OCI-M1 (cell line): ENCODE results near the gene ZBTB18.
A peak's percentile ranks its signal among the peaks of the same experiment; 100 is the strongest.
"Not testable (repeated sequence)": the region's sequence is repeated elsewhere in the genome, so short reads cannot be mapped to it uniquely, and the experiment has no call there.

Experiments used
- DNase-seq: peaks from one replicate; lab custom pipeline; 2025; lab: John Stamatoyannopoulos, UW

The ZBTB18 gene

GRCh38 chr1:244042293-244042692 is 8.8 kb upstream of the ZBTB18 start:
- DNase-seq: no peak

- DNase-seq: no peak
Observed at GRCh38 chr1:244044423-244044822, 6.7 kb upstream of the ZBTB18 start.

- not testable (repeated sequence) for DNase-seq
Observed at GRCh38 chr1:244046254-244046653, 4.8 kb upstream of the ZBTB18 start.

GRCh38 chr1:244046907-244047611 is 4.0 kb upstream of the ZBTB18 start:
- peak; percentile 62 for DNase-seq

GRCh38 chr1:244047621-244048255 is 3.3 kb upstream of the ZBTB18 start:
- DNase-seq: peak; percentile 73

GRCh38 chr1:244048256-244049161 is 2.6 kb upstream of the ZBTB18 start:
- DNase-seq: peak; percentile 99

GRCh38 chr1:244049162-244050013 is 1.7 kb upstream of the ZBTB18 start:
- peak; percentile 40 for DNase-seq

- peak; percentile 46 for DNase-seq
Observed at GRCh38 chr1:244050014-244050834, 859 bp upstream of the ZBTB18 start.

- DNase-seq: peak; percentile 61
Observed at GRCh38 chr1:244052016-244052727, 1.1 kb downstream of the ZBTB18 start.

GRCh38 chr1:244052728-244053312 is 1.7 kb downstream of the ZBTB18 start:
- no peak for DNase-seq

GRCh38 chr1:244053831-244054230 is 2.7 kb downstream of the ZBTB18 start:
- DNase-seq: no peak

- no peak for DNase-seq
Observed at GRCh38 chr1:244054247-244054923, 3.3 kb downstream of the ZBTB18 start.

- DNase-seq: no peak
Observed at GRCh38 chr1:244054924-244055263, 3.8 kb downstream of the ZBTB18 start.

GRCh38 chr1:244056577-244056976 is 5.5 kb downstream of the ZBTB18 start:
- no peak for DNase-seq

- DNase-seq: no peak
Observed at GRCh38 chr1:244057474-244058385, 6.6 kb downstream of the ZBTB18 start.

- DNase-seq: no peak
Observed at GRCh38 chr1:244060117-244060516, 9.0 kb downstream of the ZBTB18 start.

- DNase-seq: no peak
Observed at GRCh38 chr1:244060686-244061085, 9.6 kb downstream of the ZBTB18 start.

GRCh38 chr1:244062156-244062725 is 11.2 kb downstream of the ZBTB18 start:
- DNase-seq: no peak
